Measurements from ENCODE around the gene BCO1. TPM values are rescaled to one million over a fixed set of nuclear protein-coding genes. Genes with fewer than 3 reads are reported as not detected.

BCO1 gene
- total RNA-seq, 2 experiments from 2014 or later, result not detected

Other genes with a start within 250 kb of the BCO1 start
- gene CMC2, start 231.8 kb upstream of the BCO1 start, total RNA-seq (2014; rRNA removed; shearing (Covaris generic)), result 61.3 and 99.8 TPM in 2 replicates
- gene CMC2, start 231.8 kb upstream of the BCO1 start, total RNA-seq (2022), result 89.1 and 94.5 TPM in 2 replicates
- gene CENPN, start 231.5 kb upstream of the BCO1 start, total RNA-seq (2014; rRNA removed; shearing (Covaris generic)), result 52.4 and 97.3 TPM in 2 replicates
- gene CENPN, start 231.5 kb upstream of the BCO1 start, total RNA-seq (2022), result 51.8 and 58.8 TPM in 2 replicates
- gene ATMIN, start 202.8 kb upstream of the BCO1 start, total RNA-seq (2014; rRNA removed; shearing (Covaris generic)), result 13.6 and 15.0 TPM in 2 replicates
- gene ATMIN, start 202.8 kb upstream of the BCO1 start, total RNA-seq (2022), result 23.7 and 26.1 TPM in 2 replicates
- gene C16orf46, start 161.5 kb upstream of the BCO1 start, total RNA-seq (2014; rRNA removed; shearing (Covaris generic)), result 0.69 and 1.6 TPM in 2 replicates
- 0.81 and 1.2 TPM in 2 replicates for gene C16orf46, start 161.5 kb upstream of the BCO1 start, total RNA-seq (2022)
- 11.7 and 23.4 TPM in 2 replicates for gene GCSH, start 142.3 kb upstream of the BCO1 start, total RNA-seq (2014; rRNA removed; shearing (Covaris generic))
- gene GCSH, start 142.3 kb upstream of the BCO1 start, total RNA-seq (2022), result 32.0 and 42.5 TPM in 2 replicates
- 5.1 and 6.2 TPM in 2 replicates for gene GAN, start 76.3 kb downstream of the BCO1 start, total RNA-seq (2014; rRNA removed; shearing (Covaris generic))
- gene GAN, start 76.3 kb downstream of the BCO1 start, total RNA-seq (2022), result 10.5 and 14.2 TPM in 2 replicates
- gene CMIP, start 206.1 kb downstream of the BCO1 start, total RNA-seq (2014; rRNA removed; shearing (Covaris generic)), result 15.4 and 22.6 TPM in 2 replicates
- 67.5 and 70.3 TPM in 2 replicates for gene CMIP, start 206.1 kb downstream of the BCO1 start, total RNA-seq (2022)